Ascending aorta (tissue), 2 donors: ENCODE measurements around the gene SDF2. TPM values are rescaled to one million over a fixed set of nuclear protein-coding genes. Genes with fewer than 3 reads are reported as not detected.
"Not testable (repeated sequence)": the region's sequence is repeated elsewhere in the genome, so short reads cannot be mapped to it uniquely, and the experiment has no call there.

Source experiments
- DNase-seq, 2 donors: peaks; one replicate each; pipeline ENCODE4 v3.0.0-alpha.2; 2019; ENCODE audit warnings: low spot score in 2 of 2
- H3K27ac ChIP-seq, 2 donors: fragments of 200-600 bp; sonication (generic); one replicate each; pipeline ENCODE4 v1.5.1; 2016 to 2017; ENCODE audit warnings: mild to moderate bottlenecking in 1 of 2
- H3K27me3 ChIP-seq: fragments of 200-600 bp; sonication (generic); one replicate; pipeline ENCODE4 v1.5.1; 2017
- H3K36me3 ChIP-seq, 2 donors: fragments of 200-600 bp; sonication (generic); one replicate each; pipeline ENCODE4 v1.5.1; 2016
- H3K4me1 ChIP-seq, 2 donors: fragments of 200-600 bp; sonication (generic); one replicate each; pipeline ENCODE4 v1.5.1; 2016 to 2017; ENCODE audit warnings: mild to moderate bottlenecking in 1 of 2
- H3K4me3 ChIP-seq, 2 donors: fragments of 200-600 bp; sonication (generic); one replicate each; pipeline ENCODE4 v1.5.1; 2016 to 2017; ENCODE audit warnings: mild to moderate bottlenecking in 1 of 2
- H3K9me3 ChIP-seq, 2 donors: fragments of 200-600 bp; sonication (generic); one replicate each; pipeline ENCODE4 v1.5.1; 2016
- intact Hi-C: fragments of 100-400 bp; cut with DNase I; formaldehyde crosslinking; loops from one replicate; pipeline ENCODE4 v1.15.1; 2023
- total RNA-seq: library from RNA; depleted of rRNA; stranded (reverse); fragments of >200 nt; gene quantifications from one replicate; pipeline ENCODE4 v1.1.0, GENCODE V29; 2016
- TF ChIP-seq, protein P1 (sequence below), 3 experiments: fragments of 200-600 bp in 2 of 3; fragments of 450-650 bp in 1 of 3; sonication (generic) in 2 of 3; IDR thresholded peaks; one replicate each; pipeline ENCODE4 v1.5.1; 2016 to 2019; ENCODE audit warnings: antibody characterized with exemption in 3 of 3, mild to moderate bottlenecking in 1 of 3, moderate library complexity in 1 of 3

SDF2 gene
- total RNA-seq, 1 donor from 2014 or later: 51.9 TPM

DNA sequence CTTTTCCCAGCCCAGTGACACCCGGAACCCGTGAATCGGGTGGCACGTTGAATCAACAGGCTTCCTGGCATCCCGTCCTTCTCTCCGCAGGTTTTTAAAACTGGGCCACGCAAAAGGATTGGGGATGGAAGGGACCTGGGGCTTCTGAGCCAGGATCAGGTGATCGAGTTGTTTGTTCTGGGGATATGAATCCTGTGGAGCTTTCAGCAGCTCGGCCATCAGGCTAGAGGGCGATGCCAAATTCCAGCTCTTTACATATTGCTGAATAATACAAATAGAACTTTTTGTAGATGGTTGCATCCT, 772 bp upstream of the SDF2 start:
- H3K4me1 ChIP-seq: peaks cover 16 to 26% of the 10 kb centered on the region in 2 donors
- H3K4me3 ChIP-seq: peak overlapping the region; percentile 70 to 91
- no peaks in the 10 kb centered on the region for H3K27me3 ChIP-seq
- H3K9me3 ChIP-seq: no peaks in the 10 kb centered on the region
- DNase-seq: no peak
- intact Hi-C loops: loop anchor here (1.0 to 2.0 kb wide), 2 partner anchors 15 to 92 kb away; partner anchors contain the start of gene PIGS
- peak overlapping the region; percentile 84 to 98 for H3K27ac ChIP-seq
- TF ChIP-seq, protein P1, sequence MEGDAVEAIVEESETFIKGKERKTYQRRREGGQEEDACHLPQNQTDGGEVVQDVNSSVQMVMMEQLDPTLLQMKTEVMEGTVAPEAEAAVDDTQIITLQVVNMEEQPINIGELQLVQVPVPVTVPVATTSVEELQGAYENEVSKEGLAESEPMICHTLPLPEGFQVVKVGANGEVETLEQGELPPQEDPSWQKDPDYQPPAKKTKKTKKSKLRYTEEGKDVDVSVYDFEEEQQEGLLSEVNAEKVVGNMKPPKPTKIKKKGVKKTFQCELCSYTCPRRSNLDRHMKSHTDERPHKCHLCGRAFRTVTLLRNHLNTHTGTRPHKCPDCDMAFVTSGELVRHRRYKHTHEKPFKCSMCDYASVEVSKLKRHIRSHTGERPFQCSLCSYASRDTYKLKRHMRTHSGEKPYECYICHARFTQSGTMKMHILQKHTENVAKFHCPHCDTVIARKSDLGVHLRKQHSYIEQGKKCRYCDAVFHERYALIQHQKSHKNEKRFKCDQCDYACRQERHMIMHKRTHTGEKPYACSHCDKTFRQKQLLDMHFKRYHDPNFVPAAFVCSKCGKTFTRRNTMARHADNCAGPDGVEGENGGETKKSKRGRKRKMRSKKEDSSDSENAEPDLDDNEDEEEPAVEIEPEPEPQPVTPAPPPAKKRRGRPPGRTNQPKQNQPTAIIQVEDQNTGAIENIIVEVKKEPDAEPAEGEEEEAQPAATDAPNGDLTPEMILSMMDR (IDR thresholded peaks at IDR 0.05): no peak
- peaks cover 18 to 27% of the 10 kb centered on the region in 2 donors for H3K36me3 ChIP-seq

DNA sequence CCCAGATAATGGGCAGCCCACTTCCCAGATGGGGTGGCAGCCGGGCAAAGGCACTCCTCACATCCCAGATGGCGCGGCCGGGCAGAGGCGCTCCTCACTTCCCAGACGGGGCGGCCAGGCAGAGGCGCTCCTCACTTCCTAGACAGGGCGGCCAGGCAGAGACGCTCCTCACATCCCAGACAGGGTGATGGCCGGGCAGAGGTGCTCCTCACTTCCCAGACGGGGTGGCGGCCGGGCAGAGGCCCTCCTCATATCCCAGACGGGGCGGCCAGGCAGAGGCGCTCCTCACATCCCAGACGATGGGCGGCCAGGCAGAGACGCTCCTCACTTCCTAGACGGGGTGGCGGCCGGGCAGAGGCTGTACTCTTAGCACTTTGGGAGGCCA, 2.2 kb downstream of the SDF2 start:
- H3K27me3 ChIP-seq, H3K9me3 ChIP-seq, DNase-seq, H3K27ac ChIP-seq, H3K4me3 ChIP-seq, intact Hi-C loops: not testable (repeated sequence)
- H3K4me1 ChIP-seq: peaks cover 16 to 26% of the 10 kb centered on the region in 2 donors
- H3K36me3 ChIP-seq: peaks cover 26 to 37% of the 10 kb centered on the region in 2 donors

DNA sequence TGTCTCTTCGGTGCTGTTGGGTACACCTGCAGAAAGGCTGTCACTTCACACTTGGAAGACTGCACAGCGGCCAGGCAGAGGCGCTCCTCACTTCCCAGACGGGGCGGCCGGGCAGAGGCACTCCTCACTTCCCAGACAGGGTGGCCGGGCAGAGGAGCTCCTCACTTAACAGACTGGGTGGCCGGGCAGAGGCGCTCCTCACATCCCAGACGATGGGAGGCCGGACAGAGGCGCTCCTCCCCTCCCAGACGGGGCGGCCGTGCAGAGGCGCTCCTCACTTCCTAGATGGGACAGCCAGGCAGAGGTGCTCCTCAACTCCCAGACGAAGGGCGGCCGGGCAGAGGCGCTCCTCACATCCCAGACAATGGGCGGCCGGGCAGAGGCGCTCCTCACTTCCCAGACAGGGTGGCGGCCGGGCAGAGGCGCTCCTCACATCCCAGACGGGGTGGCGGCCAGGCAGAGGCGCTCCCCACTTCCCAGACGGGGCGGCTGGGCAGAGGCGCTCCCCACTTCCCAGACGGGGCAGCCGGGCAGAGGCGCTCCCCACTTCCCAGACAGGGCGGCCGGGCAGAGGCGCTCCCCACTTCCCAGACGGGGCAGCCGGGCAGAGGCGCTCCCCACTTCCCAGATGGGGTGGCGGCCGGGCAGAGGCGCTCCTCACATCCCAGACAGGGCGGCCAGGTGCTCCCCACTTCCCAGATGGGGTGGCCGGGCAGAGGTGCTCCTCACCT, 2.8 kb downstream of the SDF2 start:
- H3K27me3 ChIP-seq, intact Hi-C loops, H3K4me3 ChIP-seq, DNase-seq, H3K27ac ChIP-seq, H3K9me3 ChIP-seq: not testable (repeated sequence)
- peaks cover 26 to 37% of the 10 kb centered on the region in 2 donors for H3K36me3 ChIP-seq
- H3K4me1 ChIP-seq: peaks cover 11 to 21% of the 10 kb centered on the region in 2 donors

DNA sequence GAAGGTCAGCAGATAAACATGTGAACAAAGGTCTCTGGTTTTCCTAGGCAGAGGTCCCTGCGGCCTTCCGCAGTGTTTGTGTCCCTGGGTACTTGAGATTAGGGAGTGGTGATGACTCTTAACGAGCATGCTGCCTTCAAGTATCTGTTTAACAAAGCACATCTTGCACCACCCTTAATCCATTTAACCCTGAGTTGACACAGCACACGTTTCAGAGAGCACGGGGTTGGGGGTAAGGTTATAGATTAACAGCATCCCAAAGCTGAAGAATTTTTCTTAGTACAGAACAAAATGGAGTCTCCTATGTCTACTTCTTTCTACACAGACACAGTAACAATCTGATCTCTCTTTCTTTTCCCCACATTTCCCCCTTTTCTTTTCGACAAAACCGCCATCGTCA, 3.4 kb downstream of the SDF2 start:
- H3K9me3 ChIP-seq, DNase-seq, intact Hi-C loops, H3K4me3 ChIP-seq, H3K27ac ChIP-seq, H3K27me3 ChIP-seq: not testable (repeated sequence)
- peaks cover 26 to 37% of the 10 kb centered on the region in 2 donors for H3K36me3 ChIP-seq
- H3K4me1 ChIP-seq: peaks cover 10 to 16% of the 10 kb centered on the region in 2 donors

DNA sequence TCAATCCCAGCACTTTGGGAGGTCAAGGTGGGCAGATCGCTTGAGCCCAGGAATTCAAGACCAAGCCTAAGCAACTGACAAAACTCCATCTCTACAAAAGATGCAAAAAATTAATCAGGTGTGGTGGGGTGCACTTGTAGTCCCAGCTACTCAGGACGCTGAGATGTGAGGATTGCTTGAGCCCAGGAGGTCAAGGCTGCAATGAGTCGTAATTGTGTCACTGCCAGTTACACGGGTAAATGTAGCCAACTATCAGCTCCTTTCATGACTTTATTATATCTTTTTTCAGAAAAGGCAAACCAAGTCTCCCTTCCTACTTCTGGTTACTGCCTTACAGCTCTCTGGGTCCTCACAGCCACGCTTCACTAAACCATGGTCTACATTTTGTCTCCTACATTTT, 4.0 kb downstream of the SDF2 start:
- Histone ChIP-seq H3K9me3 (no peaks in the 10 kb centered on the region), H3K4me1 (peaks cover 4 to 10% of the 10 kb centered on the region in 2 donors), H3K27me3 (no peaks in the 10 kb centered on the region), H3K36me3 (peaks cover 26 to 37% of the 10 kb centered on the region in 2 donors), H3K27ac (no peak overlapping the region), H3K4me3 (no peak overlapping the region)
- no peak for DNase-seq
- TF ChIP-seq, protein P1 (IDR thresholded peaks at IDR 0.05): no peak
- intact Hi-C loops: no loop called here

DNA sequence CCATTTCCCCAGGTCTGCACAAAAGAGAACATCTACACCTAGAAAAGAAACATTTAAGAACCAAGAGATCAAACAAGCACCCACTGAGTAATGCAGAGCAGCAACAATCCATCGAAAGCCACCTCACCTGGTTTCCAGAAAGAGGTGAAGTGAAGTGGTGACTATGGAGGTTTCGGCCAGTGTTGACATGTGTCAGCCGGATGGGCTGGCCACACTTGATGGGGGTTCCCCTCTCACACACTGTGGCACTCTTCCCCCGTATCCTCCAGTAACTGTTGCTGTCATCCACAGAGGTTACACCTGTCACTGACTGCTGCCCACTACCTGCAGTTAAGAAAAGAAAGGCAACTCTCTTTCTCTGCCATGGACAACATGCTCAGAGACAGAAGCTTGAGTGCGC, 6.5 kb downstream of the SDF2 start:
- Histone ChIP-seq H3K36me3 (peaks cover 45 to 47% of the 10 kb centered on the region in 2 donors), H3K9me3 (no peaks in the 10 kb centered on the region), H3K27me3 (no peaks in the 10 kb centered on the region), H3K4me3 (no peak overlapping the region), H3K27ac (no peak overlapping the region), H3K4me1 (no peaks in the 10 kb centered on the region)
- TF ChIP-seq, protein P1 (IDR thresholded peaks at IDR 0.05): no peak
- intact Hi-C loops: no loop called here
- no peak for DNase-seq

DNA sequence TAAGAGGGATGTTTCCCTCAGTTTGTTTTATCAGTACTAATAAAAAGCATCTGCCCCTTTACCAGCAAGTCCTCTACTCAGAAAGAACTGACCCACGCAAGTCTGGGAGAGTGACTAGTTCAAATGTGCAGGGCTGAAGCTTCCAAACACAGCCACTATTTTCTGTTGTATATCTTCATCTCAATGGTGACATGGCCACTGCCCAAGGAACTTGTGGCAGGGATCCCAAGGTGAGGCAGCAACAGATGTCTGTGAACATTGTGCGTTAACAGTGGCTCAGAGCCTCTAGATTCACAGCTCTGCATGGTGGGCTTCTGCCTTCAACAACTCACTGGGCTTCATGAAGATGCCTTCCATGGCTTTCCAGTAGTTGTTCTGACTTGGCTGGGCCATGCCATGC, 13.0 kb downstream of the SDF2 start:
- no peaks in the 10 kb centered on the region for H3K9me3 ChIP-seq
- no peak overlapping the region for H3K27ac ChIP-seq
- H3K4me3 ChIP-seq: no peak overlapping the region
- peaks cover 5 to 17% of the 10 kb centered on the region in 2 donors for H3K4me1 ChIP-seq
- no peaks in the 10 kb centered on the region for H3K27me3 ChIP-seq
- no peak for DNase-seq
- TF ChIP-seq, protein P1 (IDR thresholded peaks at IDR 0.05): no peak
- intact Hi-C loops: loop anchor here (5.0 kb wide), 2 partner anchors 304 to 311 kb away; partner anchors contain the start of genes IFT20, PHF12 and TNFAIP1
- peaks cover 21 to 25% of the 10 kb centered on the region in 2 donors for H3K36me3 ChIP-seq
